ENCODE results near the gene TTLL5.

Gene TTLL5

GRCh38 chr14:75979071-75979571, 318.1 kb downstream of the TTLL5 start:
- Histone ChIP-seq H3K27me3 (ENCODE audit: control insufficient read depth, insufficient read depth, low read length) (peaks cover 28% of the 10 kb centered on the region), H3K4me3 (ENCODE audit: low read length) (no peak overlapping the region), H3K27ac (ENCODE audit: low read length) (no peak overlapping the region), H3K9ac (ENCODE audit: low read length) (no peak overlapping the region), H3K36me3 (ENCODE audit: control insufficient read depth, low read depth, low read length) (no peaks in the 10 kb centered on the region), H3K4me1 (ENCODE audit: control insufficient read depth, low read depth, low read length) (peaks cover 22% of the 10 kb centered on the region), H3K9me3 (ENCODE audit: control insufficient read depth, low read depth, low read length) (no peaks in the 10 kb centered on the region)

GRCh38 chr14:75979648-75980565, 318.9 kb downstream of the TTLL5 start:
- Histone ChIP-seq H3K27me3 (ENCODE audit: control insufficient read depth, insufficient read depth, low read length) (peaks cover 36% of the 10 kb centered on the region), H3K4me1 (ENCODE audit: control insufficient read depth, low read depth, low read length) (peaks cover 22% of the 10 kb centered on the region), H3K36me3 (ENCODE audit: control insufficient read depth, low read depth, low read length) (no peaks in the 10 kb centered on the region), H3K9ac (ENCODE audit: low read length) (no peak overlapping the region), H3K4me3 (ENCODE audit: low read length) (no peak overlapping the region), H3K27ac (ENCODE audit: low read length) (no peak overlapping the region), H3K9me3 (ENCODE audit: control insufficient read depth, low read depth, low read length) (no peaks in the 10 kb centered on the region)

- H3K4me1 ChIP-seq (ENCODE audit: control insufficient read depth, low read depth, low read length): peaks cover 22% of the 10 kb centered on the region
- no peak overlapping the region for H3K27ac ChIP-seq (ENCODE audit: low read length)
- H3K36me3 ChIP-seq (ENCODE audit: control insufficient read depth, low read depth, low read length): no peaks in the 10 kb centered on the region
- H3K9me3 ChIP-seq (ENCODE audit: control insufficient read depth, low read depth, low read length): no peaks in the 10 kb centered on the region
- peaks cover 38% of the 10 kb centered on the region for H3K27me3 ChIP-seq (ENCODE audit: control insufficient read depth, insufficient read depth, low read length)
- no peak overlapping the region for H3K4me3 ChIP-seq (ENCODE audit: low read length)
- no peak overlapping the region for H3K9ac ChIP-seq (ENCODE audit: low read length)
These were observed 319.8 kb downstream of the TTLL5 start for GRCh38 chr14:75980856-75981255.

GRCh38 chr14:75981426-75982265, 320.6 kb downstream of the TTLL5 start, which contains the start of gene TGFB3:
TGFB3 (minus strand) TSS chr14:75981995; CDS start chr14:75980893, 1,102 bp downstream.
- peak within 1 kb of the TSS; percentile 89 for H3K4me3 ChIP-seq (ENCODE audit: low read length)
- H3K9ac ChIP-seq (ENCODE audit: low read length): peak within 1 kb of the TSS; percentile 39
- H3K9me3 ChIP-seq (ENCODE audit: control insufficient read depth, low read depth, low read length): no peaks in the 10 kb centered on the region
- H3K36me3 ChIP-seq (ENCODE audit: control insufficient read depth, low read depth, low read length): no peaks in the 10 kb centered on the region
- no peak within 1 kb of the TSS for H3K27ac ChIP-seq (ENCODE audit: low read length)
- H3K4me1 ChIP-seq (ENCODE audit: control insufficient read depth, low read depth, low read length): peaks cover 26% of the 10 kb centered on the region
- peaks cover 38% of the 10 kb centered on the region for H3K27me3 ChIP-seq (ENCODE audit: control insufficient read depth, insufficient read depth, low read length)

- no peaks in the 10 kb centered on the region for H3K36me3 ChIP-seq (ENCODE audit: control insufficient read depth, low read depth, low read length)
- peak overlapping the region; percentile 89 for H3K4me3 ChIP-seq (ENCODE audit: low read length)
- peaks cover 38% of the 10 kb centered on the region for H3K27me3 ChIP-seq (ENCODE audit: control insufficient read depth, insufficient read depth, low read length)
- H3K27ac ChIP-seq (ENCODE audit: low read length): no peak overlapping the region
- no peaks in the 10 kb centered on the region for H3K9me3 ChIP-seq (ENCODE audit: control insufficient read depth, low read depth, low read length)
- H3K4me1 ChIP-seq (ENCODE audit: control insufficient read depth, low read depth, low read length): peaks cover 19% of the 10 kb centered on the region
- H3K9ac ChIP-seq (ENCODE audit: low read length): peak overlapping the region; percentile 39
These were observed 321.4 kb downstream of the TTLL5 start for GRCh38 chr14:75982266-75983018.

- Histone ChIP-seq H3K4me3 (ENCODE audit: low read length) (peak overlapping the region; percentile 89), H3K9ac (ENCODE audit: low read length) (peak overlapping the region; percentile 39), H3K27ac (ENCODE audit: low read length) (no peak overlapping the region), H3K4me1 (ENCODE audit: control insufficient read depth, low read depth, low read length) (peaks cover 14% of the 10 kb centered on the region), H3K9me3 (ENCODE audit: control insufficient read depth, low read depth, low read length) (no peaks in the 10 kb centered on the region), H3K36me3 (ENCODE audit: control insufficient read depth, low read depth, low read length) (no peaks in the 10 kb centered on the region), H3K27me3 (ENCODE audit: control insufficient read depth, insufficient read depth, low read length) (peaks cover 38% of the 10 kb centered on the region)
These were observed 321.9 kb downstream of the TTLL5 start for GRCh38 chr14:75983019-75983358.

GRCh38 chr14:75984674-75985073, 323.6 kb downstream of the TTLL5 start:
- Histone ChIP-seq H3K9me3 (ENCODE audit: control insufficient read depth, low read depth, low read length) (no peaks in the 10 kb centered on the region), H3K27me3 (ENCODE audit: control insufficient read depth, insufficient read depth, low read length) (peaks cover 38% of the 10 kb centered on the region), H3K36me3 (ENCODE audit: control insufficient read depth, low read depth, low read length) (no peaks in the 10 kb centered on the region), H3K9ac (ENCODE audit: low read length) (no peak overlapping the region), H3K27ac (ENCODE audit: low read length) (no peak overlapping the region), H3K4me3 (ENCODE audit: low read length) (no peak overlapping the region), H3K4me1 (ENCODE audit: control insufficient read depth, low read depth, low read length) (peaks cover 14% of the 10 kb centered on the region)

- H3K9me3 ChIP-seq (ENCODE audit: control insufficient read depth, low read depth, low read length): no peaks in the 10 kb centered on the region
- peak within 1 kb of the TSS; percentile 75 for H3K9ac ChIP-seq (ENCODE audit: low read length)
- peaks cover 28% of the 10 kb centered on the region for H3K27me3 ChIP-seq (ENCODE audit: control insufficient read depth, insufficient read depth, low read length)
- H3K27ac ChIP-seq (ENCODE audit: low read length): no peak within 1 kb of the TSS
- H3K4me1 ChIP-seq (ENCODE audit: control insufficient read depth, low read depth, low read length): peaks cover 14% of the 10 kb centered on the region
- no peaks in the 10 kb centered on the region for H3K36me3 ChIP-seq (ENCODE audit: control insufficient read depth, low read depth, low read length)
- H3K4me3 ChIP-seq (ENCODE audit: low read length): peak within 1 kb of the TSS; percentile 87
These were observed 324.8 kb downstream of the TTLL5 start, which contains the start of gene IFT43 for GRCh38 chr14:75985618-75986438. IFT43 (plus strand) TSS chr14:75985763; CDS start chr14:75985787, 24 bp downstream.

GRCh38 chr14:75986439-75986765, 325.4 kb downstream of the TTLL5 start:
- Histone ChIP-seq H3K27me3 (ENCODE audit: control insufficient read depth, insufficient read depth, low read length) (peaks cover 25% of the 10 kb centered on the region), H3K4me1 (ENCODE audit: control insufficient read depth, low read depth, low read length) (peaks cover 13% of the 10 kb centered on the region), H3K9ac (ENCODE audit: low read length) (peak overlapping the region; percentile 75), H3K27ac (ENCODE audit: low read length) (no peak overlapping the region), H3K9me3 (ENCODE audit: control insufficient read depth, low read depth, low read length) (no peaks in the 10 kb centered on the region), H3K4me3 (ENCODE audit: low read length) (peak overlapping the region; percentile 87), H3K36me3 (ENCODE audit: control insufficient read depth, low read depth, low read length) (no peaks in the 10 kb centered on the region)

GRCh38 chr14:75987201-75987970, 326.3 kb downstream of the TTLL5 start:
- H3K27ac ChIP-seq (ENCODE audit: low read length): no peak overlapping the region
- H3K36me3 ChIP-seq (ENCODE audit: control insufficient read depth, low read depth, low read length): no peaks in the 10 kb centered on the region
- H3K9ac ChIP-seq (ENCODE audit: low read length): no peak overlapping the region
- H3K4me3 ChIP-seq (ENCODE audit: low read length): peak overlapping the region; percentile 9
- no peaks in the 10 kb centered on the region for H3K9me3 ChIP-seq (ENCODE audit: control insufficient read depth, low read depth, low read length)
- H3K27me3 ChIP-seq (ENCODE audit: control insufficient read depth, insufficient read depth, low read length): peaks cover 25% of the 10 kb centered on the region
- H3K4me1 ChIP-seq (ENCODE audit: control insufficient read depth, low read depth, low read length): peaks cover 11% of the 10 kb centered on the region

Data from iPS-18a (cell line).